Thymus (tissue), 11 donors: ENCODE data around the gene P2RX7. TPM values are rescaled to one million over a fixed set of nuclear protein-coding genes. Genes with fewer than 3 reads are reported as not detected.

Source experiments
- DNase-seq, 9 donors: peaks; one replicate each; pipeline ENCODE4 v3.0.0-alpha.2; 2013; ENCODE audit warnings: low spot score in 9 of 9, low read depth in 6 of 9, missing footprints in 1 of 9
- H3K27ac ChIP-seq, 2 donors: one replicate each; pipeline ENCODE4 v1.5.1; 2013; ENCODE audit warnings: control low read depth in 1 of 2, low read depth in 1 of 2, low read length in 1 of 2, mild to moderate bottlenecking in 1 of 2, moderate library complexity in 1 of 2
- H3K27me3 ChIP-seq, 2 donors: one replicate each; pipeline ENCODE4 v1.5.1; 2013; ENCODE audit warnings: low read length in 1 of 2; ENCODE audit not compliant: control insufficient read depth in 2 of 2, insufficient read depth in 1 of 2
- H3K36me3 ChIP-seq, 2 donors: one replicate each; pipeline ENCODE4 v1.5.1; 2013; ENCODE audit warnings: low read length in 1 of 2, mild to moderate bottlenecking in 1 of 2, moderate library complexity in 1 of 2; ENCODE audit not compliant: control insufficient read depth in 2 of 2, insufficient read depth in 2 of 2
- H3K4me1 ChIP-seq, 2 donors: one replicate each; pipeline ENCODE4 v1.5.1; 2013; ENCODE audit warnings: low read length in 2 of 2; ENCODE audit not compliant: control insufficient read depth in 2 of 2, insufficient read depth in 2 of 2
- H3K4me3 ChIP-seq, 2 donors: one replicate each; pipeline ENCODE4 v1.5.1; 2013; ENCODE audit warnings: low read length in 2 of 2, control low read depth in 1 of 2, mild to moderate bottlenecking in 1 of 2
- H3K9me3 ChIP-seq, 2 donors: one replicate each; pipeline ENCODE4 v1.5.1; 2013; ENCODE audit warnings: low read length in 1 of 2, mild to moderate bottlenecking in 1 of 2; ENCODE audit not compliant: control insufficient read depth in 2 of 2, insufficient read depth in 1 of 2
- whole genome bisulfite sequencing: extraction: QIAGEN DNeasy Blood & Tissue Kit; methylation state at CpG from one replicate; pipeline ENCODE4 v1.1.7; 2013; 5-methylcytosine and 5-hydroxymethylcytosine counted together
- polyA plus RNA-seq: library from polyadenylated mRNA; stranded (reverse); fragments of 200-250 nt; gene quantifications from one replicate; pipeline ENCODE4 v1.2.3, GENCODE V29; 2013
- total RNA-seq: library from RNA; stranded (reverse); fragments of 120-200 nt; gene quantifications from one replicate; pipeline ENCODE4 v1.2.4, GENCODE V29; 2013
- donor health status: healthy.

The P2RX7 gene
- total and polyA plus RNA-seq, 2 donors = 1.7 to 2.3 TPM

DNA sequence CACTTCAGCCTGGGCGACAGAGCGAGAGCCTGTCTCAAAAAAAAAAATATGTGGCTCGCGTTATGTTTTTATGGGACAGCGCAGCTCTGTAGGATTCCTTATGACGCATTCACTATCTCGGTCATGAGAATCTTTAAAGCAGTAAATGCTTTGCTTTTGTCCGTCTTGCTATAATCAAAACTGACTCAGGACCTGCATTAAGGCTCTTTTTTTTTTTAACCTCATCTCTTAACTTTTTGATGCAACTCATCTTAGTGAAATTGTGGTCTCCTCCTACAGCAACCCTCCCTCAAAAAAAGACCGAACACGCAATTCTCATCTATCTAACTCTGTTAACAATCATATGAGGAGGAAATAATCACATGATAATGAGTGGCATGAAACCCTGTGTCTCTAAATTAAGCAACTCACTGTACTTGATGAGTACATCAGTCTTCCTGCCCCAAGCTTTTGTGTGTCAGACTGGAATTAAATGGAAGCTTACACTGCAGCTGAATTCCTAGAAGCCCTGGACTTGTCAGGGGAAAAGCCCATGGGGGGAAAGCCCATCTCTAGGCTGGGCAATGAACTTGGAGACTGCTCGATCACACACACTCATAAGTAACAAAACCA lies 81.6 kb downstream of the P2RX7 start:
- Histone ChIP-seq H3K27ac (no peak overlapping the region), H3K4me3 (no peak overlapping the region), H3K27me3 (no peaks in the 10 kb centered on the region), H3K4me1 (peaks cover 3 to 16% of the 10 kb centered on the region in 2 donors), H3K36me3 (peaks cover 0 to 21% of the 10 kb centered on the region in 2 donors), H3K9me3 (no peaks in the 10 kb centered on the region)
- no peak for DNase-seq
- WGBS = 97% methylated on average over 11 of the region's 11 CpGs

GRCh38 chr12:121214855-121215745 lies 82.4 kb downstream of the P2RX7 start:
- H3K27ac ChIP-seq = no peak overlapping the region
- no peak overlapping the region for H3K4me3 ChIP-seq
- WGBS = 90% methylated on average over 14 of the region's 14 CpGs
- DNase-seq = no peak
- H3K9me3 ChIP-seq = no peaks in the 10 kb centered on the region
- peaks cover 3 to 11% of the 10 kb centered on the region in 2 donors for H3K4me1 ChIP-seq
- H3K27me3 ChIP-seq = no peaks in the 10 kb centered on the region
- H3K36me3 ChIP-seq = peaks cover 0 to 25% of the 10 kb centered on the region in 2 donors

DNA sequence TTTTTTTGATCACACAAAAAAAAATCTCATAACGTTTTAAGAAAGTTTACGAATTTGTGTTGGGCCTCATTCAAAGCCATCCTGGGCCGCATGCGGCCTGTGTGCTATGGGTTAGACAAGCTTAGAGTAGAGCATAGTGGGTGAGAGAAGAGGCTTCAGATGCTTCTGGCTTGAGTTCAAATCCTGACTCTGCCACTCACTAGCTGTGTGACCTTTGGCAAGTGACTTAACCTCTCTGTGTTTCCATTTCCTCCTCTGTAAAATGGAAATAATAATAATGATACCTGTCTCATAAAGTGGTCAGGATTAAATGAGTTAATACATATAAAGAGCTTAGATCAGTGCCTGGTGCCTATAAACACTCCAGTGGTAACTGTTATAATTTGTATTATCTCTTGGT lies 83.4 kb downstream of the P2RX7 start:
- H3K27me3 ChIP-seq = no peaks in the 10 kb centered on the region
- DNase-seq = no peak
- peaks cover 0 to 25% of the 10 kb centered on the region in 2 donors for H3K36me3 ChIP-seq
- 98% methylated on average over 4 of the region's 4 CpGs for WGBS
- peaks cover 0 to 3% of the 10 kb centered on the region in 2 donors for H3K4me1 ChIP-seq
- H3K9me3 ChIP-seq = no peaks in the 10 kb centered on the region
- H3K27ac ChIP-seq = no peak overlapping the region
- H3K4me3 ChIP-seq = no peak overlapping the region

GRCh38 chr12:121217063-121217462 lies 84.4 kb downstream of the P2RX7 start:
- no peak for DNase-seq
- Histone ChIP-seq H3K9me3 (no peaks in the 10 kb centered on the region), H3K4me1 (no peaks in the 10 kb centered on the region), H3K27me3 (no peaks in the 10 kb centered on the region), H3K27ac (no peak overlapping the region), H3K36me3 (peaks cover 2 to 27% of the 10 kb centered on the region in 2 donors), H3K4me3 (no peak overlapping the region)
- 95% methylated on average over 8 of the region's 8 CpGs for WGBS

- Histone ChIP-seq H3K36me3 (peaks cover 3 to 27% of the 10 kb centered on the region in 2 donors), H3K4me1 (peaks cover 0 to 3% of the 10 kb centered on the region in 2 donors), H3K4me3 (no peak overlapping the region), H3K9me3 (peaks cover 0 to 1% of the 10 kb centered on the region in 2 donors), H3K27ac (no peak overlapping the region), H3K27me3 (no peaks in the 10 kb centered on the region)
- no peak for DNase-seq
- 97% methylated on average over 5 of the region's 5 CpGs for WGBS
Observed at GRCh38 chr12:121217761-121218160, 85.1 kb downstream of the P2RX7 start.

DNA sequence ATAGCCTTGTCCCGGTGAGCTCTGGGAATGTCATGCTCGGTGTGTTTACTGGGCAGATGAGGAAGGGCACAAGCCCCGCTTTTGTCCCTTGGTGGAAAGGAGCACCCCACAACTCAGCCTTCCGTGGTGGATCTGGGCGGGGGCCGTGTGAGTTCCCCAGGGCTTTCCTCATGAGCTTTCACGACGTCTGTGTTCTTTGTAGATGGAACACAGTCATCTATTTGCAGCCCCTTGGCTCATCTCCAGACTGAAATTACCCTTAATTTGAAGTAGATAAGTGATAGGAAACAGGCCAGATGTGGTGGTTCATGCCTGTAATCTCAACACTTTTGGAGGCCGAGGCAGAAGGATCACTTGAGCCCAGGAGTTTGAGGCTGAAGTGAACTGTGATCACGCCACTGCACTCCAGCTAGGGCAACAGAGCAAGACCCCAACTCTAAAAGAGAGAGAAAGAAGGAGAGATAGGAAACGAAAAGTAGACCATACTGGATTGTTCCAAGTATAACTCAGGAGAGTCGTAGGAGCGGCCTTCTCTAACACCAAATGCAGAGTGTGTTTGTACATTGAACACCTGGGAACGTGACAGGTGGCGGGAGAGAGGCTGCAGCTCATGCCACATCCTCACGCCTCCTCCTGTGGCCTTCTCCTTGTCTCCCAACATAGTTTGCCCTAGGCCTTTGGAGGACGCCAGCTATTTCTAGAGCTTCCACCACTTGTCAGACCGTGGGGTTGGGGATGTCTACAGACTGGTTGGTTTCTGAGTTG lies 86.1 kb downstream of the P2RX7 start:
- H3K27me3 ChIP-seq = no peaks in the 10 kb centered on the region
- H3K4me1 ChIP-seq = peaks cover 6 to 13% of the 10 kb centered on the region in 2 donors
- H3K27ac ChIP-seq = no peak overlapping the region
- peaks cover 0 to 2% of the 10 kb centered on the region in 2 donors for H3K9me3 ChIP-seq
- WGBS = 98% methylated on average over 18 of the region's 18 CpGs
- no peak for DNase-seq
- H3K36me3 ChIP-seq = peaks cover 3 to 28% of the 10 kb centered on the region in 2 donors
- H3K4me3 ChIP-seq = no peak overlapping the region

GRCh38 chr12:121219353-121219986 lies 86.8 kb downstream of the P2RX7 start:
- no peak for DNase-seq
- over 99% methylated on average over 3 of the region's 3 CpGs for WGBS
- Histone ChIP-seq H3K27me3 (no peaks in the 10 kb centered on the region), H3K36me3 (peaks cover 3 to 28% of the 10 kb centered on the region in 2 donors), H3K4me1 (peaks cover 11 to 20% of the 10 kb centered on the region in 2 donors), H3K27ac (no peak overlapping the region), H3K4me3 (no peak overlapping the region), H3K9me3 (peaks cover 0 to 2% of the 10 kb centered on the region in 2 donors)

DNA sequence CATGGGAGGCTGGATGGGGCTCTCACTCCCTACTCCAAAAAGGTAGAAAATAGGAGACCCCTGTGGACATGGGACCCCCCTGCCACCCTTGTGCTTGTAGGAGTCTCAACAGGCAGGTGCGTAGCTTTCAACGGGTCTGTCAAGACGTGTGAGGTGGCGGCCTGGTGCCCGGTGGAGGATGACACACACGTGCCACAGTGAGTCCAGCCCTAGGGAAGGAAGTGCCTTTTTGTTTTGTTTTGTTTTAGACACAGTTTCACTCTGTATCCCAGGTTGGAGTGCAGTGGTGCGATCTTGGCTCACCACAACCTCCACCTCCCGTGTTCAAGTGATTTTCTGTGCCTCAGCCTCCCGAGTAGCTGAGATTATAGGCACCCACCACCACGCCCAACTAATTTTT lies 90.2 kb downstream of the P2RX7 start:
- H3K4me1 ChIP-seq = peaks cover 14 to 28% of the 10 kb centered on the region in 2 donors
- WGBS = 90% methylated on average over 10 of the region's 10 CpGs
- peak in 1 of 9 donors; percentile 18 for DNase-seq
- no peaks in the 10 kb centered on the region for H3K27me3 ChIP-seq
- H3K36me3 ChIP-seq = peaks cover 3 to 21% of the 10 kb centered on the region in 2 donors
- peak overlapping the region; percentile 49 to 91 for H3K27ac ChIP-seq
- peaks cover 0 to 2% of the 10 kb centered on the region in 2 donors for H3K9me3 ChIP-seq
- H3K4me3 ChIP-seq = no peak overlapping the region
